Progenitor cell of endocrine pancreas (in vitro differentiated cells): ENCODE data around the gene XRCC5. TPM values are rescaled to one million over a fixed set of nuclear protein-coding genes. Genes with fewer than 3 reads are reported as not detected.

Experiments used
- DNase-seq: peaks from one replicate; pipeline ENCODE4 v3.0.0; 2021; ENCODE audit warnings: low spot score; ENCODE audit not compliant: unreplicated experiment
- H3K27ac Mint-ChIP-seq: 2 replicates; pipeline ENCODE4 v1.8.0; 2021; ENCODE audit warnings: mild to moderate bottlenecking, moderate library complexity, mixed read lengths
- H3K27me3 Mint-ChIP-seq: 2 replicates; pipeline ENCODE4 v1.8.0; 2021; ENCODE audit warnings: mixed read lengths
- H3K36me3 Mint-ChIP-seq: 2 replicates; pipeline ENCODE4 v1.8.0; 2022; ENCODE audit warnings: mixed read lengths; ENCODE audit not compliant: insufficient read depth
- H3K4me1 Mint-ChIP-seq: 2 replicates; pipeline ENCODE4 v1.8.0; 2021; ENCODE audit warnings: low read depth, mixed read lengths
- H3K4me3 Mint-ChIP-seq: 2 replicates; pipeline ENCODE4 v1.8.0; 2021; ENCODE audit warnings: low read depth, mild to moderate bottlenecking, moderate library complexity, mixed read lengths
- H3K9me3 Mint-ChIP-seq: 2 replicates; pipeline ENCODE4 v1.8.0; 2021; ENCODE audit warnings: low read depth, mixed read lengths
- CTCF ChIP-seq: fragments of 200-600 bp; sonication (generic); IDR thresholded peaks from one replicate; pipeline ENCODE4 v1.5.0; 2021; ENCODE audit warnings: antibody characterized with exemption, mild to moderate bottlenecking; ENCODE audit not compliant: unreplicated experiment
- total RNA-seq: library from RNA; stranded (reverse); gene quantifications from 2 replicates; pipeline ENCODE4 v1.2.1, GENCODE V29; 2021

XRCC5 gene
- total RNA-seq, 1 donor from 2014 or later, result 378 TPM

DNA sequence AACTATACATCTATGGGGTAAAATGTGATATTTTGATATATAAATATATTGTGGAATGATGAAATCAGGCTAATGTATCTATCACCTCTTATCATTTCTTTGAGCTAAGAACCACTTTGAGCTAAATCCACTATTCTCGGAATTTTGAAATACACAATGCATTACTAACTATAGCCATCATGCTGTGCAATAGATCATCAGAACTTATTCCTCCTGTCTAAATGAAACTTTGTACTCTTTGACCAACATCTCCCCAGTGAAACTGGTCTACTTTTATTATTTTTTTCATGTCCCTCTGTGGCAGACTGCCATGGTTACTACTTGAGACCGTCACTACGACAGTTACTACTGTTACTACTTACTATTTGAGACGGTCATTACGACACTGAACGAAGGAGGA, 39.0 kb upstream of the XRCC5 start:
- TF ChIP-seq CTCF, result no peak
- peaks cover 8% of the 10 kb centered on the region for H3K4me1 Mint-ChIP-seq
- H3K9me3 Mint-ChIP-seq, result no peaks in the 10 kb centered on the region
- peaks cover 1% of the 10 kb centered on the region for H3K36me3 Mint-ChIP-seq
- no peak for DNase-seq
- H3K27ac Mint-ChIP-seq, result no peak overlapping the region
- H3K4me3 Mint-ChIP-seq, result no peak overlapping the region
- H3K27me3 Mint-ChIP-seq, result no peaks in the 10 kb centered on the region

DNA sequence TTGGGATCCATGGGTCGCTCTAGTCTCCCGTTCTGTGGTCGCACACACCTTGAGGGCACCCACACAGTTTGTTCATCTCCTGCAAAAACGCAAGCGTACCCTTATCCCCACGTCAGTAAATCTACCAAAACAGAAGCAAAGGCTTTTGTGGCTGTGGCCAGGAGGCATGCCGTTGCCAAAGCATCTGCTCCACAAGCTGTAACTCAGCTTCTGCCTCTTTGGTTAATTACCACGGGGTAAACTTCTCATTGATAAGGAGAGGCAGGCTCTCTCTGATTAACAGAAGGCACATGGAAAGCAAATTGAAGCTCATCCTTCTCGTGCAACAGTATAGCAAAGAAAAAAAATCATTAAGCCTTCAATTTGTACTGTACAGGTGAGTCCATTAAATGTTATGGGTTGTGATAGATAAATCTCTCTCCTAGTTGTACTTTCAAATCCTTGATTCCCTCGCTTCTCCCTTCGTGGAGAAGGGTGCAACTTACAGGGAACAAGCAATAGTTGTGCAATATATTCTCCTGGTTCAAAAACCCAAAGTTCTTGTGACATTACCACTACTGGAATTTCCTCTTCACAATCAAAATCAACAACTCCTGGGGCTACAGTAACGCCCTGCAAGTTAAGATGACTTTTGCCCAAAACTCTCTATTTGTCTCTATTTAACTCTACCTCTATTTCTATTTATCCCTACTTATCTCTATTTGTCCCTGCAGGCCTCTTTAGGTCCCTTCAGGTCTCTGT, 37.9 kb upstream of the XRCC5 start:
- Mint-ChIP-seq H3K36me3 (peaks cover 1% of the 10 kb centered on the region), H3K27me3 (no peaks in the 10 kb centered on the region), H3K4me1 (peaks cover 9% of the 10 kb centered on the region), H3K27ac (peak overlapping the region; percentile 27), H3K9me3 (no peaks in the 10 kb centered on the region), H3K4me3 (no peak overlapping the region)
- no peak for DNase-seq
- no peak for TF ChIP-seq CTCF

- peaks cover 9% of the 10 kb centered on the region for H3K4me1 Mint-ChIP-seq
- TF ChIP-seq CTCF, result no peak
- H3K4me3 Mint-ChIP-seq, result no peak overlapping the region
- H3K36me3 Mint-ChIP-seq, result peaks cover 1% of the 10 kb centered on the region
- DNase-seq, result no peak
- H3K27me3 Mint-ChIP-seq, result no peaks in the 10 kb centered on the region
- H3K27ac Mint-ChIP-seq, result no peak overlapping the region
- H3K9me3 Mint-ChIP-seq, result no peaks in the 10 kb centered on the region
Observed at GRCh38 chr2:216072473-216072872, 36.7 kb upstream of the XRCC5 start.

- Mint-ChIP-seq H3K4me1 (peaks cover 9% of the 10 kb centered on the region), H3K27me3 (no peaks in the 10 kb centered on the region), H3K36me3 (no peaks in the 10 kb centered on the region), H3K4me3 (no peak overlapping the region), H3K27ac (no peak overlapping the region), H3K9me3 (no peaks in the 10 kb centered on the region)
- TF ChIP-seq CTCF, result no peak
- no peak for DNase-seq
Observed at GRCh38 chr2:216073773-216074172, 35.4 kb upstream of the XRCC5 start.

DNA sequence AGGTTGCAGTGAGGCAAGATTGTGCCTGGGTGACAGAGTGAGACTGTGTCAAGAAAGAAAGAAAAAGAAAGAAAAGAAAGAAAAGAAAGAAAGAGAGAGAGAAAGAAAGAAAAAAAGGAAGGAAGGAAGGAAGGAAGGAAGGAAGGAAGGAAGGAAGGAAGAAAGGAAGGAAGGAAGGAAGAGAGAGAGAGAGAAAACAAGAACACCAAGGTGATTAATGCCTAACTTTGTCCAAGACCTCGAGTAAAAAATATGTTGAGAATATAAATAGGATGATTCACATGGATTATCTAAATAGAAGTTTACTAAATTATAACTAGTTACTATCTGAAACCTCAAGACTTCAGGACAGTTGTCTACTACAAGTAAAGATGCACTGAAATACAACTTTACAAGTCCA, 34.8 kb upstream of the XRCC5 start:
- no peak for DNase-seq
- no peak for TF ChIP-seq CTCF
- Mint-ChIP-seq H3K4me1 (peaks cover 9% of the 10 kb centered on the region), H3K9me3 (no peaks in the 10 kb centered on the region), H3K27me3 (no peaks in the 10 kb centered on the region), H3K36me3 (no peaks in the 10 kb centered on the region), H3K4me3 (no peak overlapping the region), H3K27ac (no peak overlapping the region)
